Psoas muscle (tissue), 7 donors: Measurements from ENCODE around the gene LOC101059915.

Experiments
- ATAC-seq, 4 donors: fragments of 200-7000 bp; cut with Tn5 transposase; one replicate each; pipeline ENCODE4 v1.9.1; 2020; ENCODE audit warnings: moderate library complexity in 3 of 4, mild to moderate bottlenecking in 2 of 4
- DNase-seq, 2 donors: peaks; one replicate each; pipeline ENCODE4 v3.0.0-alpha.2; 2020
- H3K27ac ChIP-seq: fragments of 200-600 bp; one replicate; pipeline ENCODE4 v1.8.0; 2022
- H3K27me3 ChIP-seq, 3 donors: fragments of 200-600 bp in 1 of 3; one replicate each; pipeline versions ENCODE4 v1.6.1 to v1.8.0; 2013 to 2022; ENCODE audit warnings: low read length in 2 of 3, mild to moderate bottlenecking in 2 of 3, moderate library complexity in 1 of 3; ENCODE audit not compliant: insufficient read depth in 3 of 3
- H3K36me3 ChIP-seq, 2 donors: fragments of 200-600 bp in 1 of 2; one replicate each; pipeline versions ENCODE4 v1.6.1 to v1.8.0; 2013 to 2022; ENCODE audit warnings: low read depth in 1 of 2, mild to moderate bottlenecking in 1 of 2, moderate library complexity in 1 of 2; ENCODE audit not compliant: insufficient read depth in 1 of 2
- H3K4me1 ChIP-seq: fragments of 200-600 bp; one replicate; pipeline ENCODE4 v1.8.0; 2022
- H3K4me3 ChIP-seq: fragments of 200-600 bp; one replicate; pipeline ENCODE4 v1.8.0; 2022; ENCODE audit warnings: mild to moderate bottlenecking
- H3K9me3 ChIP-seq: fragments of 200-600 bp; one replicate; pipeline ENCODE4 v1.8.0; 2022
- WGBS, 3 donors: extraction: QIAGEN DNeasy Blood & Tissue Kit; methylation state at CpG; one replicate each; pipeline versions ENCODE4 v1.1.6 to v1.1.7; 2013; 5-methylcytosine and 5-hydroxymethylcytosine counted together
- intact Hi-C, 2 donors: fragments of 100-400 bp; cut with DNase I; formaldehyde crosslinking; loops; one replicate each; pipeline versions ENCODE4 v1.11.0 to v1.14.2; 2022
- TF ChIP-seq, protein P1 (sequence below): fragments of 200-600 bp; IDR thresholded peaks from one replicate; pipeline ENCODE4 v1.8.0; 2022; ENCODE audit warnings: antibody characterized with exemption
- donor health status: healthy with polysubstance abuse.
- donor health status: DM: no; HTN: no; CAD: no; lungs with moderate emphysema.
- donor health status: Bipolar disorder and iron deficiency.
- donor health status: healthy.
- donor health status: DM: yes; HTN: yes; CAD: no.
- donor health status: DM: no; HTN: no; CAD: no.
- donor health status: DM: yes; HTN: yes; CAD: no.

Gene LOC101059915

DNA sequence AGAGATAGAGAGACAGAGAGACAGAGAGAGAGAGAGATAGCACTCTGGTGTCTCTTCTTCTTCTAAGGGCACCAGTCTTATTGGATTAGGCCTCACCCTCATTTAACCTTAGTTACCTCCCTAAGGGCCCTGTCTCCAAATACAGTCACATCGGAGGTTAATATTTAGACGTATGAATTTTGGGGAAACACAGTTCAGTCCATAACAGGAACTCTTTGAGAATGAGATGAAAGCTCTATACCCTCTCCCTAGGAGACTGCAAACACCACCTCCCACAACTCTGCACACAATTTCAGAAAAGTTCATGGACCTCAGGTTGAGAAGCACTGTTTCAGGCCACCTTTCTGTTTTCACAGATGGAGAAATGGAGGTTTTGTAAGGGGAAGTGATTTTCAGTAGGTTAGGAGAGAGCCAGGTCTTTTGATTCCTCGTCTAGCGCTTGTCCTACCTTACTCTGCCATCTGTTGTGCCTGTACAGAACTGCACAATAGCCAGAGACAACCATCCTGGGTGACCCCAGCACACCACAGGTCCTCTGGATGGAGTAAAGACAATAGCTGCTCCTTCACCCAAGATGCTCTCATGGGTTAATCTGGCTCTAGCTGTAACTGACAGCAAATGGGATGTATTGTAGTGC, 16.9 kb upstream of the LOC101059915 start:
- intact Hi-C loops, result no loop called here
- 40 to 66% (median 54%) methylated on average over 4 of the region's 4 CpGs for WGBS, 3 donors
- TF ChIP-seq, protein P1, sequence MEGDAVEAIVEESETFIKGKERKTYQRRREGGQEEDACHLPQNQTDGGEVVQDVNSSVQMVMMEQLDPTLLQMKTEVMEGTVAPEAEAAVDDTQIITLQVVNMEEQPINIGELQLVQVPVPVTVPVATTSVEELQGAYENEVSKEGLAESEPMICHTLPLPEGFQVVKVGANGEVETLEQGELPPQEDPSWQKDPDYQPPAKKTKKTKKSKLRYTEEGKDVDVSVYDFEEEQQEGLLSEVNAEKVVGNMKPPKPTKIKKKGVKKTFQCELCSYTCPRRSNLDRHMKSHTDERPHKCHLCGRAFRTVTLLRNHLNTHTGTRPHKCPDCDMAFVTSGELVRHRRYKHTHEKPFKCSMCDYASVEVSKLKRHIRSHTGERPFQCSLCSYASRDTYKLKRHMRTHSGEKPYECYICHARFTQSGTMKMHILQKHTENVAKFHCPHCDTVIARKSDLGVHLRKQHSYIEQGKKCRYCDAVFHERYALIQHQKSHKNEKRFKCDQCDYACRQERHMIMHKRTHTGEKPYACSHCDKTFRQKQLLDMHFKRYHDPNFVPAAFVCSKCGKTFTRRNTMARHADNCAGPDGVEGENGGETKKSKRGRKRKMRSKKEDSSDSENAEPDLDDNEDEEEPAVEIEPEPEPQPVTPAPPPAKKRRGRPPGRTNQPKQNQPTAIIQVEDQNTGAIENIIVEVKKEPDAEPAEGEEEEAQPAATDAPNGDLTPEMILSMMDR, result peak; percentile 32
- Histone ChIP-seq H3K36me3 (no peaks in the 10 kb centered on the region), H3K9me3 (no peaks in the 10 kb centered on the region), H3K27me3 (no peaks in the 10 kb centered on the region), H3K27ac (no peak overlapping the region), H3K4me1 (no peaks in the 10 kb centered on the region), H3K4me3 (no peak overlapping the region)
- no peak for DNase-seq
- ATAC-seq, result peak; percentile 72 to 91 (median 90)

DNA sequence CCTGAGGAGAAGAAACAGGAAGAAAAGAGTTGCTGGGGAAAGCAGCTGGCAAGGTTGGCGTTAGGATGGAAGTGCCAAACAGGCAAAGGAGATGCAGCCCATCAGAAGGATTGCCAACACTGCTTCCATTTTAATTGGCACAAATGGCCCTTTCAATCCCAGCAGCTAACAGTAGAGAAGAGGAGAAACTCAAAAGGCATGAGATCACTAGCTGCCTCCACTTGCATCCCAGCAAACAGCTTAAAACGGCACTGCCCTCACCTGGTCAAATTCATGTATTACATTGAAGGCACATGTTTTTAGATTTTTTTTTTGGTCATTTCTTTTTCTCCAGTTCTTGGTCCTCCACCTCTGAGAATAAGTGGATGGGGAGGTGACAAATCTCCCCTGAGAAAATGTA, 14.9 kb upstream of the LOC101059915 start:
- DNase-seq, result no peak
- Histone ChIP-seq H3K27me3 (no peaks in the 10 kb centered on the region), H3K4me3 (no peak overlapping the region), H3K9me3 (no peaks in the 10 kb centered on the region), H3K27ac (no peak overlapping the region), H3K36me3 (no peaks in the 10 kb centered on the region), H3K4me1 (no peaks in the 10 kb centered on the region)
- TF ChIP-seq, protein P1, result peak; percentile 59
- ATAC-seq, result peak; percentile 51 to 76 (median 67)
- intact Hi-C loops, result no loop called here
- WGBS, 3 donors, result 26 to 35% (median 33%) methylated on average over 2 of the region's 2 CpGs

DNA sequence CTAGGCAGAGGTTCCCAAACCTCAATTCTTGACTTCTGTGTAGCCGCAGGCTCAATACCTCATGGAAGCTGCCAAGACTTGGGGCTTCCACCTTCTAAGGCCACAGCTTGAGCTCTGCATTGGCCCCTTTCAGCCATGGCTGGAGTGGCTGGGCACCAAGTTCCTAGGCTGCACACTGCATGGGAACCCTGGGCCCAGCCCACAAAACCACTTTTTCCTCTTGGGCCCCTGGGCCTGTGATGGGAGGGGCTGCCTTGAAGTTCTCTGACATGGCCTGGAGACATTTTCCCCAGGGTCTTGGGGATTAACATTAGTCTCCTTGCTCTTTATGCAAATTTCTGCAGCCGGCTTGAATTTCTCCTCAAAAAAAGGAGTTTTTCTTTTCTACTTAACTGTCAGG, 14.0 kb upstream of the LOC101059915 start:
- intact Hi-C loops, result no loop called here
- Histone ChIP-seq H3K36me3 (no peaks in the 10 kb centered on the region), H3K4me1 (no peaks in the 10 kb centered on the region), H3K27ac (no peak overlapping the region), H3K9me3 (no peaks in the 10 kb centered on the region), H3K27me3 (no peaks in the 10 kb centered on the region), H3K4me3 (no peak overlapping the region)
- DNase-seq (no peak), ATAC-seq (no peak)
- WGBS, 3 donors, result 84 to 96% (median 91%) methylated on average over 2 of the region's 2 CpGs
- TF ChIP-seq, protein P1, result no peak

DNA sequence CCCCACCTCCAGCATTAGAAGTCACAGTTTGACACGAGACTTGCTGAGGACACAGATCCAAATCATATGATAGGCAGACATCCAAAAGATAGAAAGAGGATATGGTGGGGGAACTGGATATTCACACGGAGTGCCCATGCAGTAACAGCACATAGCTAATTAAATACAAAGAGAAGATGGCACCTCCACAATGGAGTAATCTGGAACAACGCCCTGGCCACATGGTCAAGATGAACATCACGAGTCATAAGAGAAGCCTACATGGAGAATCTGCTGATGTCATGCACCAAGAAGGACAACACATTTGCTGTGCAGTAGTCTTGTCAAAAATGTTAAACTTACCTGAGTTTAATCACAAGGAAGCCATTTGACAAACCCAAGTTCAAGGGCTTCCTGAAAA, 10.1 kb upstream of the LOC101059915 start:
- no peaks in the 10 kb centered on the region for H3K9me3 ChIP-seq
- no peaks in the 10 kb centered on the region for H3K27me3 ChIP-seq
- ATAC-seq (no peak), DNase-seq (no peak)
- no peak overlapping the region for H3K4me3 ChIP-seq
- no peaks in the 10 kb centered on the region for H3K4me1 ChIP-seq
- TF ChIP-seq, protein P1, result no peak
- intact Hi-C loops, result no loop called here
- H3K27ac ChIP-seq, result no peak overlapping the region
- H3K36me3 ChIP-seq, result no peaks in the 10 kb centered on the region
- WGBS, 3 donors, result 67 to 83% (median 67%) methylated on average over 4 of the region's 4 CpGs

DNA sequence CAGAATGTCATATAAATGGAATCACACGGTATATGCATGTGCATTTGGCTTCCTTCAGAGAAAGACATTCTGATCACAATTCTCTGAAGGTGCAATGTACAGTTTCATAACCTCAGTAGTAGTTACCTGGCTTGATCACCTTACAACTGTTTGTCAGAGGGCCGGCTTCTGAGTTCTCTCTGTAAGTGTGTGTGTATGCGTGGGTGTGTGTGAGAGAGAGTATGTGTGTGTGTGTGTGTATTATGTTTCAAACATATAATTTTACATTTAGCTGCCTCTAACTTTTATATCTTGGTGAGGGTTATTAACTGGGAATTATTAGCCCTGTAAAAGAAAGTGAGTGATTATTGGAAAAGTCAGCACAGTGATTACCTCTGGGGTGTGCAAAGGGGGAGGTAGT, 8.0 kb upstream of the LOC101059915 start:
- ATAC-seq, result no peak
- WGBS, 3 donors, result 69 to 76% (median 71%) methylated on average over 3 of the region's 3 CpGs
- H3K27ac ChIP-seq, result no peak overlapping the region
- TF ChIP-seq, protein P1, result no peak
- H3K9me3 ChIP-seq, result no peaks in the 10 kb centered on the region
- intact Hi-C loops, result no loop called here
- H3K27me3 ChIP-seq, result no peaks in the 10 kb centered on the region
- H3K4me1 ChIP-seq, result no peaks in the 10 kb centered on the region
- DNase-seq, result no peak
- no peak overlapping the region for H3K4me3 ChIP-seq
- no peaks in the 10 kb centered on the region for H3K36me3 ChIP-seq
